Stomach (tissue), 4 donors: Measurements from ENCODE around the gene ECM1.

ENCODE experiments used
- EP300 ChIP-seq: sonication (generic); formaldehyde crosslinking; IDR thresholded peaks from one replicate; pipeline ENCODE4 v1.6.1; 2017; ENCODE audit warnings: antibody characterized with exemption
- POLR2AphosphoS5 ChIP-seq, 3 donors: sonication (generic); formaldehyde crosslinking; IDR thresholded peaks; one replicate each; pipeline ENCODE4 v1.6.1; 2016; ENCODE audit warnings: antibody characterized with exemption in 3 of 3

- TF ChIP-seq POLR2AphosphoS5 (IDR thresholded peaks at IDR 0.05): no peak
- TF ChIP-seq EP300: no peak
Observed at GRCh38 chr1:150512846-150513245, 4.9 kb downstream of the ECM1 start.
